ENCODE data around the gene USP12. TPM values are rescaled to one million over a fixed set of nuclear protein-coding genes. Genes with fewer than 3 reads are reported as not detected.
"Not testable (repeated sequence)": the region's sequence is repeated elsewhere in the genome, so short reads cannot be mapped to it uniquely, and the experiment has no call there.

The USP12 gene
- total RNA-seq, 2 donors from 2014 or later = 11.6 to 23.0 TPM

GRCh38 chr13:27141746-27142145 is 29.9 kb downstream of the USP12 start:
- Histone ChIP-seq H3K36me3 (no peaks in the 10 kb centered on the region), H3K4me3 (no peak overlapping the region), H3K27ac (no peak overlapping the region), H3K27me3 (no peaks in the 10 kb centered on the region), H3K4me1 (peaks cover 0 to 15% of the 10 kb centered on the region in 2 donors), H3K9me3 (peaks cover 0 to 19% of the 10 kb centered on the region in 2 donors)
- no peak for TF ChIP-seq CTCF (IDR thresholded peaks at IDR 0.05)
- no peak for DNase-seq (ENCODE audit: low spot score)

GRCh38 chr13:27141159-27141558 is 30.5 kb downstream of the USP12 start:
- peaks cover 0 to 19% of the 10 kb centered on the region in 2 donors for H3K9me3 ChIP-seq
- not testable (repeated sequence) for H3K4me3 ChIP-seq; H3K27ac ChIP-seq; H3K36me3 ChIP-seq; H3K27me3 ChIP-seq; DNase-seq (ENCODE audit: low spot score)
- H3K4me1 ChIP-seq = peaks cover 0 to 14% of the 10 kb centered on the region in 2 donors

GRCh38 chr13:27140060-27140459 is 31.6 kb downstream of the USP12 start:
- no peak for DNase-seq (ENCODE audit: low spot score)

GRCh38 chr13:27139565-27139964 is 32.0 kb downstream of the USP12 start:
- no peaks in the 10 kb centered on the region for H3K36me3 ChIP-seq
- no peaks in the 10 kb centered on the region for H3K27me3 ChIP-seq
- peaks cover 0 to 19% of the 10 kb centered on the region in 2 donors for H3K9me3 ChIP-seq
- H3K27ac ChIP-seq = no peak overlapping the region
- peaks cover 0 to 14% of the 10 kb centered on the region in 2 donors for H3K4me1 ChIP-seq
- H3K4me3 ChIP-seq = no peak overlapping the region
- no peak for TF ChIP-seq CTCF (IDR thresholded peaks at IDR 0.05)
- no peak for DNase-seq (ENCODE audit: low spot score)

More at GRCh38 chr13:27140060-27140459, 31.6 kb downstream of the USP12 start:
- H3K27ac ChIP-seq = no peak overlapping the region
- peaks cover 0 to 19% of the 10 kb centered on the region in 2 donors for H3K9me3 ChIP-seq
- TF ChIP-seq CTCF (IDR thresholded peaks at IDR 0.05) = no peak
- no peak overlapping the region for H3K4me3 ChIP-seq
- peaks cover 0 to 14% of the 10 kb centered on the region in 2 donors for H3K4me1 ChIP-seq
- H3K36me3 ChIP-seq = no peaks in the 10 kb centered on the region
- no peaks in the 10 kb centered on the region for H3K27me3 ChIP-seq

GRCh38 chr13:27138457-27139093 is 33.0 kb downstream of the USP12 start:
- H3K4me1 ChIP-seq = peaks cover 0 to 14% of the 10 kb centered on the region in 2 donors
- peaks cover 0 to 12% of the 10 kb centered on the region in 2 donors for H3K9me3 ChIP-seq
- H3K27me3 ChIP-seq = no peaks in the 10 kb centered on the region
- H3K36me3 ChIP-seq = no peaks in the 10 kb centered on the region
- DNase-seq (ENCODE audit: low spot score) = no peak
- H3K27ac ChIP-seq = no peak overlapping the region
- H3K4me3 ChIP-seq = no peak overlapping the region
- no peak for TF ChIP-seq CTCF (IDR thresholded peaks at IDR 0.05)

GRCh38 chr13:27137759-27138158 is 33.9 kb downstream of the USP12 start:
- TF ChIP-seq CTCF (IDR thresholded peaks at IDR 0.05) = no peak
- Histone ChIP-seq H3K36me3 (no peaks in the 10 kb centered on the region), H3K27me3 (no peaks in the 10 kb centered on the region), H3K4me1 (peaks cover 0 to 16% of the 10 kb centered on the region in 2 donors), H3K9me3 (peaks cover 0 to 4% of the 10 kb centered on the region in 2 donors), H3K4me3 (no peak overlapping the region), H3K27ac (no peak overlapping the region)
- no peak for DNase-seq (ENCODE audit: low spot score)
